Stomach (tissue), 4 donors: ENCODE data around the gene MAPK8IP2.

ENCODE experiments used
- CTCF ChIP-seq, 7 experiments: fragments of 450-650 bp in 4 of 7; fragments of 200-600 bp in 3 of 7; sonication (generic) in 3 of 7; IDR thresholded peaks; one replicate each; pipeline ENCODE4 v1.5.1; 2016 to 2019; ENCODE audit warnings: antibody characterized with exemption in 7 of 7, control low read depth in 2 of 7, mild to moderate bottlenecking in 1 of 7
- EP300 ChIP-seq: sonication (generic); formaldehyde crosslinking; IDR thresholded peaks from one replicate; pipeline ENCODE4 v1.6.1; 2017; ENCODE audit warnings: antibody characterized with exemption
- POLR2A ChIP-seq, 4 donors: fragments of 450-650 bp; IDR thresholded peaks; one replicate each; pipeline ENCODE4 v1.6.1; 2016; ENCODE audit warnings: antibody characterized with exemption in 4 of 4, control low read depth in 2 of 4, mild to moderate bottlenecking in 1 of 4, moderate library complexity in 1 of 4
- POLR2AphosphoS5 ChIP-seq, 3 donors: sonication (generic); formaldehyde crosslinking; IDR thresholded peaks; one replicate each; pipeline ENCODE4 v1.6.1; 2016; ENCODE audit warnings: antibody characterized with exemption in 3 of 3

GRCh38 chr22:50577697-50577986 is 23.0 kb upstream of the MAPK8IP2 start:
- no peak for TF ChIP-seq CTCF (IDR thresholded peaks at IDR 0.05)
- TF ChIP-seq POLR2A (IDR thresholded peaks at IDR 0.05) = no peak
- no peak for TF ChIP-seq EP300
- TF ChIP-seq POLR2AphosphoS5 (IDR thresholded peaks at IDR 0.05) = no peak
